Stimulated activated naive CD4-positive, alpha-beta T cell treated with Interleukin-2 at 50 U/mL for 16 hours (primary cell): ENCODE measurements around the gene TMEM127.
"Not testable (repeated sequence)": the region's sequence is repeated elsewhere in the genome, so short reads cannot be mapped to it uniquely, and the experiment has no call there.

Experiments
- DNase-seq: peaks from one replicate; lab custom pipeline; 2025; lab: John Stamatoyannopoulos, UW

TMEM127 gene

GRCh38 chr2:96262306-96262705, 3.5 kb downstream of the TMEM127 start:
- no peak for DNase-seq

DNA sequence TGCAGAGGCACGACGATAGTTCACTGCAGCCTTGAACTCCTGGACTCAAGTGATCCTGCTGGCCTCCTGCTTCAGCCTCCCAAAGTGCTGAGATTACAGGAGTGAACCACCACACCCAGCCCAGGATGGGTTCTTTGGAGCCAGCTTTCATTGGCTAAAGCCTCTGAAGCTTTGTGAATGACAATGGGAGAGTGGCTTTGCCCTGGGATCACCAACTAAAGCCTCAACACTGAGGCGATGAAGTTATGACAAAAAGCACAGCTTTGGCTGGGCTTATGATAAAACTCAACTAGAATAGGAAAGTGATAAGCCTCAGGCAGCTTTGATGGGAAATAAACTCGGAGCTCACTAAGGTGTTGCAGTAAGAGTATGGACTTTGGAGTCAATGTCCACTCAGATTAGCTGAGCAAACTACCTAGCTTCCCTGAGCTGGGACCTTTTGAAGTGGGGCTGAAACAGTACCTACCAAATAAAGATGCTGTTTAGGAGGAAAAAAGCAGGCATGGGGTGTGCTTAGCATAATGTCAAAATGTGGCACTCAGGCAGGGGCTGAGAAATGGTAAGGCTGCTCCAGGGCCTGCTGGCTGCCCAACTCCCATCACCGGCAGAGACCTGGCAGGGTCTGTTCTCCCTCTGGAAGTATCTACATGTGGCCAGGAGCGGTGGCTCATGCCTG, 4.3 kb downstream of the TMEM127 start:
- no peak for DNase-seq

GRCh38 chr2:96260387-96261260, 5.2 kb downstream of the TMEM127 start:
- DNase-seq = no peak

GRCh38 chr2:96259497-96259921, 6.3 kb downstream of the TMEM127 start:
- DNase-seq = no peak

- DNase-seq = no peak
These were observed 7.4 kb downstream of the TMEM127 start for GRCh38 chr2:96258166-96259022.

DNA sequence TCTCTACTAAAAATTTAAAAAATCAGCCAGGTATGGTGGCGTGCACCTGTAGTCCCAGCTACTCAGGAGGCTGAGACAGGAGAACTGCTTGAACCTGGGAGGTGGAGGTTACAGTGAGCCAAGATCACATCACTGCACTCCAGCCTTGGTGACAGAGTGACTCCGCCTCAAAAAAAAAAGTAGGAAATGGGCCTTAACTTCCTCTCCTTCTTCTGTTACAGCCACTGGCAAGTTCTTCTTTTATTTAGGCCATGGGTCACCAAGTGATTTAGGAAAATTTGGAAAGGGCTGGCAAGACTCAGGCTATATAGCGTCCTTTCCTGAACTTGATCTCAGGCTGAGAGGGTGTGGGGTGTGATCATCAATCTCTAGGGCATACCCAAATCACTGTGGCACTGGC, 8.1 kb downstream of the TMEM127 start:
- DNase-seq = not testable (repeated sequence)

- no peak for DNase-seq
These were observed 9.1 kb downstream of the TMEM127 start for GRCh38 chr2:96256611-96257113.

- no peak for DNase-seq
These were observed 11.2 kb downstream of the TMEM127 start for GRCh38 chr2:96254571-96254970.

GRCh38 chr2:96253006-96253405, 12.8 kb downstream of the TMEM127 start:
- no peak for DNase-seq

- DNase-seq = no peak
These were observed 13.3 kb downstream of the TMEM127 start for GRCh38 chr2:96252526-96252925.

DNA sequence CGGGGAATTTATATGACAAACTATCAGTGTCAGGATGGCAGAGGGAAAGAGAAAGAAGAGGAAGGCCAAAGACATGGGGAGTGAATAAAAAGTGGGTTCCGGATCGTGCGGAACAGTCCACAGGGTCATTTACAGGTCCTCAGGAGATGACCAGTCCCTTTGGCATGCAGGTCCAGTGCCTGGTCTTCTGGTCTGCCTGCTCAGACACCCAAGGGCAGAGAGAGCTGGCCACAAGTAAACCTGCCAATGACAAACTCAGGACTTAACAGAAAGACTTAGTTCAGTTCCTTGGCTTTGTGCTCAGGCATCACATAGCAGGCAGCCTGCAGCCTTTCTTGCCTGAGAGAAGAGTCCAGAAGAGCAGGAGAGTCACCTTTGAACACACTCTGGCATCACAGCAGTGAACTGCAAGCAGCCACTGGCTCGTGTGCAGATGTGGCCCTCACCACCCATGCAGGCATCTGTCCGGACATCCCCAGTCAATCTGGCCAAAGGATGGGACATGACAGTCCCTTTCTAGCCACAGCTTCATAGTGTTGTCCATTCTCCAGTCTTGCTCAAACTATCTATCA, 14.0 kb downstream of the TMEM127 start:
- DNase-seq = no peak

DNA sequence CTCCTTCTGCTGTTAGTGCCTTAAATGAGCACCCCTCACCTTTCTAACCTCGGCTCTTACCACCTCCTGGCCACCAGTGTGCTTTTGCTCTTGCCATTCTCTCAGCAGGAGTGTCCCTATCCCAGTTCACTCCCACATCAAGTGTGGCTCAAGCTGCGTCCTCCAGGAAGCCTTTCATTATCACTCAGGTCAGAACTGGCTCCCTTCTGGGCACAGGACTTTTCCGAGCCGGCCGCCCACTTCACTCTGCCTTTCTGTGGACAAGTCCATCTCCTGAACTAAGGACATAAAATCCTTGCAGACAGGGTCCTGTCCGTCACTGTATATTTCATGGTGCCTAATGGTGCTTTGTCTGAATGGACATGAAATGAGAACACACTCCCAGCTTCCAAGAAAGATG, 15.6 kb downstream of the TMEM127 start:
- no peak for DNase-seq

GRCh38 chr2:96249654-96250053, 16.1 kb downstream of the TMEM127 start:
- DNase-seq = no peak

DNA sequence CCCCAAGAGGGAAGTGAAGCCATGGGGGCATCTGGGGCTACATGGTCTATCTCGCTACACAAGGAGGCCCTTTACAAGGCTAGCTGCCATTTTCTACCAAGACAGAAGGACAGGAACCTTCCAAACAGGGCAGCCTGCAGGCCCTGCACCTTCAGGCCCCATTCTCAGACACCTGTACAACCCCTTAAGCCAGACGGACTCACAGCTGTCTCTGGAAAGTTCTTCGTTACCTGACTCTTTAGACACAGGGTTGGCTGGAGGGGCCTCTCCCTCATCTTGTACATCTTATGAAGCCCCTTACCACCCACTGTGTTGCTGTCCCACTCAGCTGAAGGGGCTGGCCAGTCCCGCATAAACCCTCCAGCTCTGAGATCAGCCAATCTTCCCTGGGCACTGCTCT, 17.2 kb downstream of the TMEM127 start:
- DNase-seq = no peak

GRCh38 chr2:96247896-96248295, 17.9 kb downstream of the TMEM127 start:
- no peak for DNase-seq

GRCh38 chr2:96247009-96247408, 18.8 kb downstream of the TMEM127 start:
- DNase-seq = no peak

DNA sequence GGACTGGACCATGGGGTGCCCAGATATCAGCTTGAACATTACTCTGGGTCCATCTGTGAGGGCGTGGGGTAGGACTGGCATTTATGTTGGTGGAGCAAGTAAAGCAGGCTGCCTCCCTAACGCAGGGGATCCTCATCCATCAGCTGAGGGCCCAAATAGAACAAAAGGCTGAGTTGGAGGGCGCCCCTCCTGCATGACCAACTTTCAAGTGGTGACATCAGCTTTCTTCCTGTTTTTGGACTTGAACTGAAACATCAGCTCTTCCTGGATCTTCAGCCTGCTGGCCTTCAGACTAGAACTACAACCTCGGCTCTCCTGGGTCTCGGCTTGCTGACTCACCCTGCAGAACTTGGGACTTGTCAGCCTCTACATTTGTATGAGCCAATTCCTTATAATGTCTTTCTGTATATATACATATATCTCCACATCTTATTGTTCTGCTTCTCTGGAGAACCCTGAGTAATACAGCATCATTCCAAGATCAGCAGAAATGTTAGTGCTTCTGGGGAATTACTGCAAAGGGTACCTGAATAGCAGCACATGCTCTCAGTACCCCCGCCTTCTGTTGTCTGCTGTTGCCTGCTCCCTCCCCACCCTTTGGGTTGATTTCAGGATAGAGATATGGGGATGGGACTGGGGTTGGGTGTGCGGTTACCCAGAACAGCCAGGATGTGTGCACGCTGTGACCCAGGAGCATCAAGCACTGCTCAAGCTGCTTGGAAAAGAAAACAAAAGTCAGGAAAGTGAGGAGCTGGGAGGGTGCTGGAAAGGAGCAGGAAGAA, 20.0 kb downstream of the TMEM127 start:
- DNase-seq = no peak

DNA sequence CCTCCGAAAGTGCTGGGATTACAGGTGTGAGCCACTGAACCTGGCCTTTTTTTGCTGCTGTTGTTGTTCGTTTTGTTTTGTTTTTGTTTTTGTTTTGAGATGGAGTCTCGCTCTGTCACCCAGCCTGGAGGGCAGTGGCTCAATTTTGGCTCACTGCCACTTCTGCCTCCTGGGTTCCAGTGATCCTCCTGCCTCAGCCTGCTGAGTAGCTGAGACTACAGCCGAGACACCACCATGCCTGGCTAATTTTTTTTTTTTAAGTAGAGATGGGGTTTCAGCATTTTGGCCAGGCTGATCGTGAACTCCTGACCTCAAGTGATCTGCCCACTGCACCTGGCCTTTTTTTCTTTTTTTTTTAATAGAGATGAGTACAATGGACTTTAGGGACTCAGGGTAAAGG, 22.0 kb downstream of the TMEM127 start:
- no peak for DNase-seq

- peak; percentile 35 for DNase-seq
These were observed 23.7 kb downstream of the TMEM127 start for GRCh38 chr2:96241900-96242611.

- no peak for DNase-seq
These were observed 24.6 kb downstream of the TMEM127 start for GRCh38 chr2:96241227-96241626.
